ENCODE data around the gene GNB1L. TPM values are rescaled to one million over a fixed set of nuclear protein-coding genes. Genes with fewer than 3 reads are reported as not detected.

GNB1L gene
- total and polyA plus RNA-seq, 9 of the 15 experiments (the other 6 are each of a cell fraction or from before 2014, with no cell fraction given) = 0.56 to 50.5 (median 10.2) TPM

DNA sequence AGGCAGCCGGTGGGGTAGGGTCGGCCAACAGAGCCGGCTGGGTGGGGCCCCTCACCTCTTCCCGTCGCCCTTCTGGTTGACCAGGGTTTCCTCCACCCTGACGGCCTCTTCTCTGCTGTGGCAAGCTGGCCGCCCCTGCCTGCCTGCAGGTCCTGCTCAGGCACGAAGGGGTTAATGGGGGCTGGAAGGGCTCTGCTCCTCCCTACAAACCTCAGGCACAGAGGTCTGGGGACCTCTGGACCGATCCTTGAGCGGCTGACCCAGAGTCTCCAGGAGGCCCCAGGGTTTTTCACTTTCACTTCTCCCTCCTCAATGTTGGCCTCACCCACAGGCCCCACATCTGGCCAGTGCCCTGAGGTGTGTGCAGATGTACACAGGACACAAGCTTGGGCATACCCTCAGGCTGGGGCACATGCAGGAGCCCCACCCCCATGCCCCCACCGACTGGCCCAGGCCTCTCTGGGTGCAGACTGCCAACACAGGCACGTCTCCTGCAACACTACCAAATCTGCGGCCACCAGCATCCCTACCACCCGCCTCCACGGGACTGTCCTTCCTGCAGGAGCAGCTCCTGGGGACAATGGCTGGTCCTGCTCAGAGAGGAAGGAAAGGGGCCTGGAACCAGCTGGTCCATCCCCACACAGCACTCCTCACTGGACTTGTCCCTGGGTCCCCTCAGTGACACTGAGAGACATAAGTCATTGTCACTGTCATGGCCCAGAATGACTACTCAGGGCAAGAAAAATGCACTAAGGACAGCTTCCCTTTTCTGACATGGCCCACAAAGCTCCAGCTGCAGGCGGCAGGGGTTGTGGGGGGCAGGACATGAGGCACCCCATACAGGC is 97.3 kb downstream of the GNB1L start (continued):
- no peak for TF ChIP-seq HCFC1 (IDR thresholded peaks at IDR 0.05; ENCODE audit: low read depth, low read length)
- TF ChIP-seq HDAC2 (IDR thresholded peaks at IDR 0.05) = 0 out of 2 replicates have a peak, but pooled peaks have one; percentile 27
- TF ChIP-seq ZNF134 (CRISPR knock-in tag; conservative IDR thresholded peaks at IDR 0.05) = no peak
- no peak for TF ChIP-seq TEAD2 (tag; IDR thresholded peaks at IDR 0.05)
- TF ChIP-seq PHF20 (IDR thresholded peaks at IDR 0.05; ENCODE audit: partially characterized antibody) = no peak
- TF ChIP-seq, protein P1, sequence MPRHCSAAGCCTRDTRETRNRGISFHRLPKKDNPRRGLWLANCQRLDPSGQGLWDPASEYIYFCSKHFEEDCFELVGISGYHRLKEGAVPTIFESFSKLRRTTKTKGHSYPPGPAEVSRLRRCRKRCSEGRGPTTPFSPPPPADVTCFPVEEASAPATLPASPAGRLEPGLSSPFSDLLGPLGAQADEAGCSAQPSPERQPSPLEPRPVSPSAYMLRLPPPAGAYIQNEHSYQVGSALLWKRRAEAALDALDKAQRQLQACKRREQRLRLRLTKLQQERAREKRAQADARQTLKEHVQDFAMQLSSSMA (CRISPR knock-in tag; IDR thresholded peaks at IDR 0.05) = no peak
- TF ChIP-seq ZNF232 (CRISPR knock-in tag; IDR thresholded peaks at IDR 0.05) = no peak
- no peak for TF ChIP-seq HLTF (IDR thresholded peaks at IDR 0.05)
- TF ChIP-seq, protein P2, sequence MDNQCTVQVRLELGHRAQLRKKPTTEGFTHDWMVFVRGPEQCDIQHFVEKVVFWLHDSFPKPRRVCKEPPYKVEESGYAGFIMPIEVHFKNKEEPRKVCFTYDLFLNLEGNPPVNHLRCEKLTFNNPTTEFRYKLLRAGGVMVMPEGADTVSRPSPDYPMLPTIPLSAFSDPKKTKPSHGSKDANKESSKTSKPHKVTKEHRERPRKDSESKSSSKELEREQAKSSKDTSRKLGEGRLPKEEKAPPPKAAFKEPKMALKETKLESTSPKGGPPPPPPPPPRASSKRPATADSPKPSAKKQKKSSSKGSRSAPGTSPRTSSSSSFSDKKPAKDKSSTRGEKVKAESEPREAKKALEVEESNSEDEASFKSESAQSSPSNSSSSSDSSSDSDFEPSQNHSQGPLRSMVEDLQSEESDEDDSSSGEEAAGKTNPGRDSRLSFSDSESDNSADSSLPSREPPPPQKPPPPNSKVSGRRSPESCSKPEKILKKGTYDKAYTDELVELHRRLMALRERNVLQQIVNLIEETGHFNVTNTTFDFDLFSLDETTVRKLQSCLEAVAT (IDR thresholded peaks at IDR 0.05) = no peak
- TF ChIP-seq ZFP30 (CRISPR knock-in tag; IDR thresholded peaks at IDR 0.05; ENCODE audit: borderline replicate concordance) = no peak
- TF ChIP-seq, protein P3, sequence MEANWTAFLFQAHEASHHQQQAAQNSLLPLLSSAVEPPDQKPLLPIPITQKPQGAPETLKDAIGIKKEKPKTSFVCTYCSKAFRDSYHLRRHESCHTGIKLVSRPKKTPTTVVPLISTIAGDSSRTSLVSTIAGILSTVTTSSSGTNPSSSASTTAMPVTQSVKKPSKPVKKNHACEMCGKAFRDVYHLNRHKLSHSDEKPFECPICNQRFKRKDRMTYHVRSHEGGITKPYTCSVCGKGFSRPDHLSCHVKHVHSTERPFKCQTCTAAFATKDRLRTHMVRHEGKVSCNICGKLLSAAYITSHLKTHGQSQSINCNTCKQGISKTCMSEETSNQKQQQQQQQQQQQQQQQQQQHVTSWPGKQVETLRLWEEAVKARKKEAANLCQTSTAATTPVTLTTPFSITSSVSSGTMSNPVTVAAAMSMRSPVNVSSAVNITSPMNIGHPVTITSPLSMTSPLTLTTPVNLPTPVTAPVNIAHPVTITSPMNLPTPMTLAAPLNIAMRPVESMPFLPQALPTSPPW (CRISPR knock-in tag; IDR thresholded peaks at IDR 0.05) = no peak
- TF ChIP-seq, protein P4, sequence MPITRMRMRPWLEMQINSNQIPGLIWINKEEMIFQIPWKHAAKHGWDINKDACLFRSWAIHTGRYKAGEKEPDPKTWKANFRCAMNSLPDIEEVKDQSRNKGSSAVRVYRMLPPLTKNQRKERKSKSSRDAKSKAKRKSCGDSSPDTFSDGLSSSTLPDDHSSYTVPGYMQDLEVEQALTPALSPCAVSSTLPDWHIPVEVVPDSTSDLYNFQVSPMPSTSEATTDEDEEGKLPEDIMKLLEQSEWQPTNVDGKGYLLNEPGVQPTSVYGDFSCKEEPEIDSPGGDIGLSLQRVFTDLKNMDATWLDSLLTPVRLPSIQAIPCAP (CRISPR knock-in tag; IDR thresholded peaks at IDR 0.05; ENCODE audit: borderline replicate concordance) = no peak
- TF ChIP-seq, protein P5, sequence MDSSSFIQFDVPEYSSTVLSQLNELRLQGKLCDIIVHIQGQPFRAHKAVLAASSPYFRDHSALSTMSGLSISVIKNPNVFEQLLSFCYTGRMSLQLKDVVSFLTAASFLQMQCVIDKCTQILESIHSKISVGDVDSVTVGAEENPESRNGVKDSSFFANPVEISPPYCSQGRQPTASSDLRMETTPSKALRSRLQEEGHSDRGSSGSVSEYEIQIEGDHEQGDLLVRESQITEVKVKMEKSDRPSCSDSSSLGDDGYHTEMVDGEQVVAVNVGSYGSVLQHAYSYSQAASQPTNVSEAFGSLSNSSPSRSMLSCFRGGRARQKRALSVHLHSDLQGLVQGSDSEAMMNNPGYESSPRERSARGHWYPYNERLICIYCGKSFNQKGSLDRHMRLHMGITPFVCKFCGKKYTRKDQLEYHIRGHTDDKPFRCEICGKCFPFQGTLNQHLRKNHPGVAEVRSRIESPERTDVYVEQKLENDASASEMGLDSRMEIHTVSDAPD (CRISPR knock-in tag; IDR thresholded peaks at IDR 0.05) = no peak
- no peak for TF ChIP-seq SNIP1 (IDR thresholded peaks at IDR 0.05; ENCODE audit: low read depth)
- TF ChIP-seq ZZZ3 (IDR thresholded peaks at IDR 0.05) = no peak
- TF ChIP-seq CBX1 (IDR thresholded peaks at IDR 0.05; ENCODE audit: low read depth) = no peak
- TF ChIP-seq MIER1 (IDR thresholded peaks at IDR 0.05; ENCODE audit: low read depth) = no peak
- TF ChIP-seq, protein P6, sequence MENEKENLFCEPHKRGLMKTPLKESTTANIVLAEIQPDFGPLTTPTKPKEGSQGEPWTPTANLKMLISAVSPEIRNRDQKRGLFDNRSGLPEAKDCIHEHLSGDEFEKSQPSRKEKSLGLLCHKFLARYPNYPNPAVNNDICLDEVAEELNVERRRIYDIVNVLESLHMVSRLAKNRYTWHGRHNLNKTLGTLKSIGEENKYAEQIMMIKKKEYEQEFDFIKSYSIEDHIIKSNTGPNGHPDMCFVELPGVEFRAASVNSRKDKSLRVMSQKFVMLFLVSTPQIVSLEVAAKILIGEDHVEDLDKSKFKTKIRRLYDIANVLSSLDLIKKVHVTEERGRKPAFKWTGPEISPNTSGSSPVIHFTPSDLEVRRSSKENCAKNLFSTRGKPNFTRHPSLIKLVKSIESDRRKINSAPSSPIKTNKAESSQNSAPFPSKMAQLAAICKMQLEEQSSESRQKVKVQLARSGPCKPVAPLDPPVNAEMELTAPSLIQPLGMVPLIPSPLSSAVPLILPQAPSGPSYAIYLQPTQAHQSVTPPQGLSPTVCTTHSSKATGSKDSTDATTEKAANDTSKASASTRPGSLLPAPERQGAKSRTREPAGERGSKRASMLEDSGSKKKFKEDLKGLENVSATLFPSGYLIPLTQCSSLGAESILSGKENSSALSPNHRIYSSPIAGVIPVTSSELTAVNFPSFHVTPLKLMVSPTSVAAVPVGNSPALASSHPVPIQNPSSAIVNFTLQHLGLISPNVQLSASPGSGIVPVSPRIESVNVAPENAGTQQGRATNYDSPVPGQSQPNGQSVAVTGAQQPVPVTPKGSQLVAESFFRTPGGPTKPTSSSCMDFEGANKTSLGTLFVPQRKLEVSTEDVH (IDR thresholded peaks at IDR 0.05; ENCODE audit: low read depth, partially characterized antibody) = no peak
- no peak for TF ChIP-seq ATF7 (IDR thresholded peaks at IDR 0.05)
- no peak for TF ChIP-seq SRSF7 (optimal IDR thresholded peaks at IDR 0.05; ENCODE audit: low read depth, low read length)
